Measurements from ENCODE around the gene DHX58. TPM values are rescaled to one million over a fixed set of nuclear protein-coding genes. Genes with fewer than 3 reads are reported as not detected.

The DHX58 gene
- total and polyA plus RNA-seq, 2 of the 4 experiments (the other 2 are of a cell fraction), result 1.1 to 2.8 TPM

GRCh38 chr17:42079541-42079940 lies 33.0 kb downstream of the DHX58 start:
- Histone ChIP-seq H3K56ac (ENCODE audit: extremely low read depth, insufficient read depth, low read length) (no peak overlapping the region), H3K4me2 (ENCODE audit: low read depth, low read length) (no peak overlapping the region), H3K79me1 (ENCODE audit: low read depth in 1 of 2, low read length in 2 of 2) (no peaks in the 10 kb centered on the region), H3K23ac (ENCODE audit: low read depth, low read length) (no peak overlapping the region; the same call in 1 of the 2 replicates), H2AK9ac (replicated peaks; ENCODE audit: low read depth, low read length, poor library complexity) (no peak overlapping the region), H3K4me3 (ENCODE audit: insufficient read depth, low read depth, low read length) (no peak overlapping the region), H3K27ac (ENCODE audit: insufficient read depth, low read length) (no peak overlapping the region), H4K5ac (ENCODE audit: low read depth, low read length) (no peak overlapping the region), H4K91ac (ENCODE audit: insufficient read depth, low read depth, low read length) (no peak overlapping the region), H2BK5ac (ENCODE audit: low read depth, low read length, poor library complexity, severe bottlenecking) (no peak overlapping the region), H3K27me3 (ENCODE audit: control insufficient read depth, insufficient read depth, low read length) (peaks cover 47% of the 10 kb centered on the region), H2AFZ (replicated peaks; ENCODE audit: low read length, poor library complexity) (no peak overlapping the region), H2BK120ac (ENCODE audit: low read depth, low read length) (no peak overlapping the region), H3K9me1 (ENCODE audit: insufficient read depth, low read length) (no peaks in the 10 kb centered on the region), H2BK15ac (ENCODE audit: low read depth, low read length) (no peak overlapping the region), H3K9me3 (ENCODE audit: control insufficient read depth, insufficient read depth, low read length) (no peaks in the 10 kb centered on the region), H4K20me1 (ENCODE audit: insufficient read depth, low read length) (no peaks in the 10 kb centered on the region), H3K18ac (ENCODE audit: low read depth, low read length) (no peak overlapping the region), H4K8ac (ENCODE audit: low read depth in 2 of 2, low read length in 2 of 2) (no peak overlapping the region), H3K36me3 (ENCODE audit: control insufficient read depth, insufficient read depth, low read length) (no peaks in the 10 kb centered on the region), H3K9ac (ENCODE audit: low read depth, low read length) (no peak overlapping the region), H2BK20ac (ENCODE audit: low read depth, low read length) (no peak overlapping the region), H3K14ac (replicated peaks; ENCODE audit: low read depth, low read length) (no peak overlapping the region), H3K4me1 (ENCODE audit: control insufficient read depth, insufficient read depth, low read length) (no peaks in the 10 kb centered on the region), H3K4ac (ENCODE audit: low read depth, low read length) (no peak overlapping the region), H2AK5ac (ENCODE audit: low read depth, low read length) (no peak overlapping the region)
- no peak for DNase-seq
- in situ Hi-C loops (cut with MboI; ENCODE audit: low sequenced_read_pairs), result no loop called here
- TF ChIP-seq MXI1 (IDR thresholded peaks at IDR 0.05; ENCODE audit: borderline replicate concordance, low read depth, low read length), result no peak
- TF ChIP-seq BHLHE40 (IDR thresholded peaks at IDR 0.05; ENCODE audit: low read depth, low read length), result no peak
- TF ChIP-seq RFX5 (IDR thresholded peaks at IDR 0.05; ENCODE audit: low read depth, low read length), result no peak
- no peak for TF ChIP-seq POLR2A (IDR thresholded peaks at IDR 0.05; ENCODE audit: low read depth, low read length)
- no peak for TF ChIP-seq MAFK (IDR thresholded peaks at IDR 0.05; ENCODE audit: low read depth, low read length)
- TF ChIP-seq CTCF (conservative IDR thresholded peaks at IDR 0.05; ENCODE audit: low read depth, low read length), result no peak
- TF ChIP-seq MAZ (IDR thresholded peaks at IDR 0.05; ENCODE audit: borderline replicate concordance, low read depth, low read length), result no peak
- intact Hi-C loops (cut with micrococcal nuclease), result no loop called here
- CTCF ChIA-PET, result no interaction called here
- dilution Hi-C loops (cut with HindIII; ENCODE audit: low sequenced_read_pairs, unreplicated experiment), result no loop called here
- POLR2A ChIA-PET (ENCODE audit: unreplicated experiment), result no interaction called here
- no TSS peak for BruUV-seq (replicated peaks)
- ATAC-seq (ENCODE audit: low read depth), result no peak
- no CpG with 5 or more reads among the region's 2 CpGs for WGBS, 2 experiments (ENCODE audit: extremely low coverage in 2 of 2, insufficient read length in 1 of 2)
